ENCODE results near the gene NFE2L1.
"Not testable (repeated sequence)": the region's sequence is repeated elsewhere in the genome, so short reads cannot be mapped to it uniquely, and the experiment has no call there.

NFE2L1 gene

DNA sequence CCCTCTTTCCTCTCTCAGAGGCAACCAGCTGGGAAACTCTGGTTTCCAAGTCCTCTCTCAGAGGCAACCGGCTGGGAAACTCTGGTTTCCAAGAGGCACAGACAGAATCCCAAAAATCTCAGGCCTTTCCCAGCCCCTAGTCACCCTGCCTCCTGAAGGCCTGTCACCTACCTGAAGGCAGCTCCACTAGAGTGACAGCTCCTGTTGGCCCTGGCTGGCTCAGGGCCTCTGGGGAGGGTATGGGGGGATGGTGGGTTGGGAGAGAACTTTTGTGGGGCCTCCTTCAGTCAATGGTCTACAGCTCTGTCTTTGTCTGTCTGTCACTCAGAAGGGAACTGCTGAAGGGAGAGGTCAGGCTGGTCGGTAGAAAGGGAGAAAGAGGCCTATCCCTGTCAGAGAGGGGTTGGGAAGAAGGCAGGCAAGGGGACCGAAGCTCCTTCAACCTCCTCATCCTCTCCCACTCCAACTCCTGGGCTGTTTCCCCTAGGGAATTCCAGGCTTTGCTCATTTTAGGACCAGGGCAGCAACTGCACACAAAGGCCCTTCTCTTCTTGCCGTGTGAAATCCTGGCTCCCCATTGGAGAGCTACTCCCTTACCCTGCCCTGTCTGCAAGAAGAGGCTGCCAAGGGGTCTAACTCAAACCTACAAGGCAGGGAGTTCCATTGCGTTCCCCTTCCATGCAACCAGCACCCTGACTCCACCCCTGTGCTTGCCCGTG, 34.1 kb upstream of the NFE2L1 start:
- Histone ChIP-seq H3K27me3 (ENCODE audit: insufficient read depth, low read length, poor library complexity, severe bottlenecking) (no peaks in the 10 kb centered on the region), H3K79me2 (ENCODE audit: insufficient read depth, low read length) (no peaks in the 10 kb centered on the region), H3F3A (ENCODE audit: low read depth) (no peaks in the 10 kb centered on the region), H3K4me2 (ENCODE audit: low read depth, low read length, poor library complexity, severe bottlenecking) (no peak overlapping the region), H3K9ac (ENCODE audit: low read depth, low read length, poor library complexity, severe bottlenecking) (no peak overlapping the region), H4K20me1 (ENCODE audit: insufficient read depth, low read length, poor library complexity, severe bottlenecking) (no peaks in the 10 kb centered on the region), H3K9me3 (ENCODE audit: insufficient read depth, low read depth, low read length) (no peaks in the 10 kb centered on the region), H3K4me1 (ENCODE audit: insufficient read depth, low read length, poor library complexity, severe bottlenecking) (peaks cover 12% of the 10 kb centered on the region), H3K4me3 (ENCODE audit: low read length, poor library complexity, severe bottlenecking) (no peak overlapping the region), H3K36me3 (ENCODE audit: insufficient read depth, low read length) (no peaks in the 10 kb centered on the region), H3K9me2 (replicated peaks; ENCODE audit: low read depth, low read length) (no peaks in the 10 kb centered on the region), H2AFZ (ENCODE audit: low read length) (no peak overlapping the region)
- TF ChIP-seq, protein P1, sequence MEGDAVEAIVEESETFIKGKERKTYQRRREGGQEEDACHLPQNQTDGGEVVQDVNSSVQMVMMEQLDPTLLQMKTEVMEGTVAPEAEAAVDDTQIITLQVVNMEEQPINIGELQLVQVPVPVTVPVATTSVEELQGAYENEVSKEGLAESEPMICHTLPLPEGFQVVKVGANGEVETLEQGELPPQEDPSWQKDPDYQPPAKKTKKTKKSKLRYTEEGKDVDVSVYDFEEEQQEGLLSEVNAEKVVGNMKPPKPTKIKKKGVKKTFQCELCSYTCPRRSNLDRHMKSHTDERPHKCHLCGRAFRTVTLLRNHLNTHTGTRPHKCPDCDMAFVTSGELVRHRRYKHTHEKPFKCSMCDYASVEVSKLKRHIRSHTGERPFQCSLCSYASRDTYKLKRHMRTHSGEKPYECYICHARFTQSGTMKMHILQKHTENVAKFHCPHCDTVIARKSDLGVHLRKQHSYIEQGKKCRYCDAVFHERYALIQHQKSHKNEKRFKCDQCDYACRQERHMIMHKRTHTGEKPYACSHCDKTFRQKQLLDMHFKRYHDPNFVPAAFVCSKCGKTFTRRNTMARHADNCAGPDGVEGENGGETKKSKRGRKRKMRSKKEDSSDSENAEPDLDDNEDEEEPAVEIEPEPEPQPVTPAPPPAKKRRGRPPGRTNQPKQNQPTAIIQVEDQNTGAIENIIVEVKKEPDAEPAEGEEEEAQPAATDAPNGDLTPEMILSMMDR (conservative IDR thresholded peaks at IDR 0.05; ENCODE audit: low read length): no peak
- no peak for TF ChIP-seq EZH2phosphoT487 (IDR thresholded peaks at IDR 0.05; ENCODE audit: borderline replicate concordance)

DNA sequence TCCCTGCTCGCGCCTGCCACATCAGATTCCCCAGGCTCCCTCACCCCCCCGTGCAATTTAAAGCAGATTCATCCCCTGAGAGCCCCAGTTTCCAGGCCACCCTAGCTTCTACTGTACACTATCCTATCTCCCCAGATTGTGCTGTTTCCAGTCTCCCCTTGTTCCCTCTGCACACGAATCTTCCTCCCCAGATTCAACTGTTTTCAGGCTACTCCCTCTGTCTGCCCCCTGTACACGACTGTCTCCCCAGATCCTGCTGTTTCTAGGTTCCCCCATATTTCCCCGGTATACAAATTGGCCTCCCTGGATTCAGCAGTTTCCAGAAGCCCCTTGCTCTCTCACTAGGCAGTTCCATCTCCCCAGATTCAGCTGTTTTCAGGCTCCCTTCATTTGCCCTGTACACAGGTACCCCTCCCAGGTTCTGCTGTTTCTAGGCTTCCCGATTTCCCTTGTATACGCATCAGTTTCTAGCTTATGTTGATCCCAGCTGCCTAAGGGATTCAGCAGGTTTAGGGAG, 33.5 kb upstream of the NFE2L1 start:
- H3K79me2 ChIP-seq (ENCODE audit: insufficient read depth, low read length): no peaks in the 10 kb centered on the region
- no peaks in the 10 kb centered on the region for H3K27me3 ChIP-seq (ENCODE audit: insufficient read depth, low read length, poor library complexity, severe bottlenecking)
- H3K9ac ChIP-seq (ENCODE audit: low read depth, low read length, poor library complexity, severe bottlenecking): no peak overlapping the region
- no peaks in the 10 kb centered on the region for H3K9me2 ChIP-seq (replicated peaks; ENCODE audit: low read depth, low read length)
- no peak overlapping the region for H2AFZ ChIP-seq (ENCODE audit: low read length)
- H3K9me3 ChIP-seq (ENCODE audit: insufficient read depth, low read depth, low read length): no peaks in the 10 kb centered on the region
- H3K4me3 ChIP-seq (ENCODE audit: low read length, poor library complexity, severe bottlenecking): no peak overlapping the region
- H3K4me2 ChIP-seq (ENCODE audit: low read depth, low read length, poor library complexity, severe bottlenecking): no peak overlapping the region
- no peaks in the 10 kb centered on the region for H3K36me3 ChIP-seq (ENCODE audit: insufficient read depth, low read length)
- no peak for TF ChIP-seq EZH2phosphoT487 (IDR thresholded peaks at IDR 0.05; ENCODE audit: borderline replicate concordance)
- TF ChIP-seq, protein P1 (conservative IDR thresholded peaks at IDR 0.05; ENCODE audit: low read length): no peak
- H4K20me1 ChIP-seq (ENCODE audit: insufficient read depth, low read length, poor library complexity, severe bottlenecking): no peaks in the 10 kb centered on the region
- peaks cover 12% of the 10 kb centered on the region for H3K4me1 ChIP-seq (ENCODE audit: insufficient read depth, low read length, poor library complexity, severe bottlenecking)
- no peaks in the 10 kb centered on the region for H3F3A ChIP-seq (ENCODE audit: low read depth)

DNA sequence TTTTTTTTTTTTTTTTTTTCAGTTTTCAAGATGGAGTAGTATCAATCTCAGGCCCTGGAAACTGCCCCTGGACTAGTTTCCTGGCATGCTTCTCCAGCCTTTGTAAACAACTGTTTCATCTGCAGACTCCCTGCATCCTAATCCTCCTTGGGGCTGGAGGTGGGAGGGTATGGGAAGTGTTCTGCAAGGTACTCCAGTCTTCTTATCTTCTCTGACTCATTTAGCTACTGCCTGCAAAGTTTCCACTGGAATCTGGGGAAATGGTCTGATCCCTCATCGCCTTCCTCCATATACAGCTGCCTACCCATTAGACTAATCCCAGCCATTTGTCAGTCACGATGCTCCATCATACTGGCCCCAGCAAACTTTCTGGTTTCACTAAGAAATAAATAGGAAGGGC, 32.0 kb upstream of the NFE2L1 start:
- Histone ChIP-seq H3K4me1 (ENCODE audit: insufficient read depth, low read length, poor library complexity, severe bottlenecking) (peaks cover 10% of the 10 kb centered on the region), H3K36me3 (ENCODE audit: insufficient read depth, low read length) (no peaks in the 10 kb centered on the region), H2AFZ (ENCODE audit: low read length) (no peak overlapping the region), H3K4me3 (ENCODE audit: low read length, poor library complexity, severe bottlenecking) (no peak overlapping the region), H3F3A (ENCODE audit: low read depth) (no peaks in the 10 kb centered on the region), H3K27me3 (ENCODE audit: insufficient read depth, low read length, poor library complexity, severe bottlenecking) (no peaks in the 10 kb centered on the region), H4K20me1 (ENCODE audit: insufficient read depth, low read length, poor library complexity, severe bottlenecking) (no peaks in the 10 kb centered on the region), H3K9me2 (replicated peaks; ENCODE audit: low read depth, low read length) (no peaks in the 10 kb centered on the region), H3K9me3 (ENCODE audit: insufficient read depth, low read depth, low read length) (no peaks in the 10 kb centered on the region), H3K9ac (ENCODE audit: low read depth, low read length, poor library complexity, severe bottlenecking) (no peak overlapping the region), H3K4me2 (ENCODE audit: low read depth, low read length, poor library complexity, severe bottlenecking) (no peak overlapping the region), H3K79me2 (ENCODE audit: insufficient read depth, low read length) (no peaks in the 10 kb centered on the region)
- no peak for TF ChIP-seq EZH2phosphoT487 (IDR thresholded peaks at IDR 0.05; ENCODE audit: borderline replicate concordance)
- TF ChIP-seq, protein P1 (conservative IDR thresholded peaks at IDR 0.05; ENCODE audit: low read length): no peak

DNA sequence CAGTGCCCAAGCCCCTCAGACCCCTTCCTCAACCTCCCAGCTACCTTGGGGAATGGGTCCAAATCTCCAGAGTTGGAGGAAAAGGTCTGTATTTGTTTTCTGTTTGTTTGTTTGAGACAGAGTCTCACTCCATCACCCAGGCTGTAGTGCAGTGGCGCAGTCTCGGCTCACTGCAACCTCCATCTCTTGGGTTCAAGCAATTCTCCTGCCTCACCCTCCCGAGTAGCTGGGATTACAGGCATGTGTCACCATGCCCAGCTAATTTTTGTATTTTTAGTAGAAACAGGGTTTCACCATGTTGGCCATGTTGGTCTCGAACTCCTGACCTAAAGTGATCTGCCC, 30.4 kb upstream of the NFE2L1 start:
- not testable (repeated sequence) for H3K79me2 ChIP-seq (ENCODE audit: insufficient read depth, low read length); H3F3A ChIP-seq (ENCODE audit: low read depth); H3K4me2 ChIP-seq (ENCODE audit: low read depth, low read length, poor library complexity, severe bottlenecking); H3K4me1 ChIP-seq (ENCODE audit: insufficient read depth, low read length, poor library complexity, severe bottlenecking); H3K9ac ChIP-seq (ENCODE audit: low read depth, low read length, poor library complexity, severe bottlenecking); H3K9me3 ChIP-seq (ENCODE audit: insufficient read depth, low read depth, low read length); H2AFZ ChIP-seq (ENCODE audit: low read length); H3K36me3 ChIP-seq (ENCODE audit: insufficient read depth, low read length); H3K4me3 ChIP-seq (ENCODE audit: low read length, poor library complexity, severe bottlenecking); H4K20me1 ChIP-seq (ENCODE audit: insufficient read depth, low read length, poor library complexity, severe bottlenecking); H3K9me2 ChIP-seq (replicated peaks; ENCODE audit: low read depth, low read length); H3K27me3 ChIP-seq (ENCODE audit: insufficient read depth, low read length, poor library complexity, severe bottlenecking)
